Endothelial cell of umbilical vein (primary cell): ENCODE data around the gene GTPBP10. TPM values are rescaled to one million over a fixed set of nuclear protein-coding genes. Genes with fewer than 3 reads are reported as not detected.

Source experiments
- BruUV-seq: library from RNA; stranded (reverse); fragments of 400-500 nt; replicated peaks from 2 replicates; lab custom pipeline; 2021; lab: Mats Ljungman, UMichigan
- CTCF ChIA-PET: fragments of 300-600, 350-600 bp; sonication (Branson Sonifier 250); formaldehyde crosslinking; loops from one replicate; lab custom pipeline; 2021; ENCODE audit warnings: antibody characterized with exemption, inconsistent platforms; lab: Charles Lee
- POLR2A ChIA-PET: fragments of 300-600, 350-600 bp; sonication (Branson Sonifier 250); formaldehyde crosslinking; loops from one replicate; lab custom pipeline; 2021; ENCODE audit warnings: antibody characterized with exemption, inconsistent platforms; lab: Charles Lee
- DNase-seq: peaks from one replicate; pipeline ENCODE4 v3.0.0-alpha.2; 2011; ENCODE audit warnings: low read depth, low spot score
- FAIRE-seq: peaks from 2 replicates; lab custom pipeline; 2011; peaks lifted over from hg19 to GRCh38; lab: Jason Lieb, UNC
- H2AFZ ChIP-seq: 2 replicates; pipeline ENCODE4 v1.6.0; 2012; ENCODE audit warnings: low read depth, low read length, control low read depth, inconsistent platforms
- H3K27ac ChIP-seq: 2 replicates; pipeline ENCODE4 v1.5.1; 2011; ENCODE audit warnings: low read depth, mild to moderate bottlenecking, control low read depth, low read length, moderate library complexity; ENCODE audit not compliant: insufficient read depth
- H3K27me3 ChIP-seq, 2 experiments: 2 replicates each; pipeline versions ENCODE4 v1.6.0 to v1.6.1; 2011; ENCODE audit warnings: low read length in 2 of 2, mixed read lengths in 1 of 2; ENCODE audit not compliant: control insufficient read depth in 2 of 2, insufficient read depth in 2 of 2
- H3K36me3 ChIP-seq, 2 experiments: 2 replicates in 1 of 2; 3 replicates in 1 of 2; pipeline ENCODE4 v1.5.1; 2011; ENCODE audit warnings: low read length in 2 of 2, mild to moderate bottlenecking in 1 of 2, moderate library complexity in 1 of 2; ENCODE audit not compliant: control insufficient read depth in 2 of 2, insufficient read depth in 2 of 2; ENCODE audit errors: extremely low read depth in 1 of 2
- H3K4me1 ChIP-seq: 3 replicates; pipeline ENCODE4 v1.5.1; 2011; ENCODE audit warnings: mild to moderate bottlenecking, low read length; ENCODE audit not compliant: control insufficient read depth, insufficient read depth; ENCODE audit errors: extremely low read depth
- H3K4me2 ChIP-seq: 2 replicates; pipeline ENCODE4 v1.6.1; 2011; ENCODE audit warnings: low read length, control low read depth, mixed read lengths; ENCODE audit not compliant: insufficient read depth
- H3K4me3 ChIP-seq, 3 experiments: fragments of 200-600 bp in 1 of 3; sonication (generic), shearing (Covaris generic) in 1 of 3; replicated peaks in 1 of 3; 2 replicates each; pipeline ENCODE4 v1.5.1; 2011 to 2016; ENCODE audit warnings: control low read depth in 3 of 3, low read length in 3 of 3, mild to moderate bottlenecking in 2 of 3, inconsistent platforms in 1 of 3, low read depth in 1 of 3, moderate library complexity in 1 of 3; ENCODE audit not compliant: insufficient read depth in 1 of 3
- H3K79me2 ChIP-seq: 2 replicates; pipeline ENCODE4 v1.6.0; 2012; ENCODE audit warnings: low read length, inconsistent platforms; ENCODE audit not compliant: control insufficient read depth, insufficient read depth
- H3K9ac ChIP-seq: replicated peaks from 2 replicates; pipeline ENCODE3; 2011; ENCODE audit warnings: low read length, control low read depth; ENCODE audit not compliant: insufficient read depth; ENCODE audit errors: extremely low read depth
- H3K9me1 ChIP-seq: replicated peaks from 3 replicates; pipeline ENCODE4 v1.6.0; 2011; ENCODE audit warnings: mild to moderate bottlenecking, low read length; ENCODE audit not compliant: control insufficient read depth, insufficient read depth; ENCODE audit errors: extremely low read depth
- H3K9me3 ChIP-seq: replicated peaks from 2 replicates; pipeline ENCODE4 v1.5.1; 2012; ENCODE audit warnings: low read length, inconsistent platforms; ENCODE audit not compliant: control insufficient read depth, insufficient read depth
- H4K20me1 ChIP-seq: replicated peaks from 2 replicates; pipeline ENCODE3; 2011; ENCODE audit warnings: mild to moderate bottlenecking, low read length; ENCODE audit not compliant: control insufficient read depth, insufficient read depth; ENCODE audit errors: extremely low read depth
- EZH2 ChIP-seq: IDR thresholded peaks from 2 replicates; pipeline ENCODE4 v1.6.1; 2012; ENCODE audit warnings: borderline replicate concordance, low read depth, mild to moderate bottlenecking, moderate library complexity, low read length, inconsistent platforms; ENCODE audit not compliant: severe bottlenecking
- FOS ChIP-seq: IDR thresholded peaks from 2 replicates; pipeline ENCODE4 v1.6.1; 2011; ENCODE audit warnings: mild to moderate bottlenecking, low read length, moderate library complexity, borderline replicate concordance; ENCODE audit not compliant: insufficient read depth
- GATA2 ChIP-seq: IDR thresholded peaks from 2 replicates; pipeline ENCODE4 v1.7.0; 2011; ENCODE audit warnings: low read depth, mild to moderate bottlenecking, moderate library complexity, mixed read lengths, low read length; ENCODE audit not compliant: insufficient read length, insufficient read depth
- JUN ChIP-seq: IDR thresholded peaks from 2 replicates; pipeline ENCODE4 v1.6.1; 2011; ENCODE audit warnings: borderline replicate concordance, low read depth; ENCODE audit not compliant: insufficient read length, insufficient read depth
- MYC ChIP-seq: IDR thresholded peaks from one replicate; pipeline ENCODE4 v1.6.1; 2011; ENCODE audit warnings: mild to moderate bottlenecking, low read depth, low read length
- POLR2A ChIP-seq: IDR thresholded peaks from 2 replicates; pipeline ENCODE4 v1.6.1; 2012; ENCODE audit warnings: low read depth, mild to moderate bottlenecking, control low read depth, low read length
- POLR2AphosphoS5 ChIP-seq: IDR thresholded peaks from 2 replicates; pipeline ENCODE4 v1.6.1; 2012; ENCODE audit warnings: low read depth, mild to moderate bottlenecking, control low read depth, low read length, moderate library complexity; ENCODE audit not compliant: insufficient read depth
- dilution Hi-C: fragments of 300-500 bp; cut with MboI; formaldehyde crosslinking; loops from one replicate; pipeline ENCODE4 v1.15.0; 2019; ENCODE audit warnings: low sequenced_read_pairs; ENCODE audit not compliant: extremely low pct_ligation_motif_present
- intact Hi-C: fragments of 100-400 bp; cut with micrococcal nuclease; formaldehyde crosslinking; loops from one replicate; pipeline ENCODE4 v1.10.0; 2022
- polyA plus RNA-seq, 4 experiments: library from polyadenylated mRNA; depleted of rRNA in 3 of 4; stranded (reverse) in 3 of 4; unstranded in 1 of 4; fragments of >200 nt; gene quantifications; 2 replicates each; pipeline versions ENCODE4 v1.2.1 to v1.2.3, GENCODE V29; 2011 to 2012; ENCODE audit warnings: missing spikeins in 1 of 4
- total RNA-seq: library from RNA; stranded (reverse); gene quantifications from 2 replicates; pipeline ENCODE4 v1.2.3, GENCODE V29; 2021
- TF ChIP-seq, protein P1 (sequence below), 2 donors: IDR thresholded peaks; 1 replicate in 1 of 2; 2 replicates in 1 of 2; pipeline ENCODE4 v1.5.1; 2011; ENCODE audit warnings: low read length in 2 of 2, mild to moderate bottlenecking in 2 of 2, moderate library complexity in 2 of 2, control low read depth in 1 of 2, inconsistent platforms in 1 of 2, low read depth in 1 of 2; ENCODE audit not compliant: insufficient read depth in 1 of 2; ENCODE audit errors: extremely low read depth in 1 of 2
- TF ChIP-seq, protein P2 (sequence below): IDR thresholded peaks from 2 replicates; pipeline ENCODE4 v1.6.1; 2011; ENCODE audit not compliant: insufficient read depth, insufficient read length

The GTPBP10 gene
- total and polyA plus RNA-seq, 2 donors (not counting 3 experiments of a cell fraction or from before 2014, with no cell fraction given), result 3.5 to 16.7 TPM

GRCh38 chr7:90391488-90391887 is 45.0 kb downstream of the GTPBP10 start:
- Histone ChIP-seq H4K20me1 (no peaks in the 10 kb centered on the region), H3K9me3 (no peaks in the 10 kb centered on the region), H2AFZ (no peak overlapping the region), H3K9ac (no peak overlapping the region), H3K9me1 (no peaks in the 10 kb centered on the region), H3K27me3 (no peaks in the 10 kb centered on the region), H3K27ac (no peak overlapping the region), H3K36me3 (no peaks in the 10 kb centered on the region), H3K4me2 (peak overlapping the region; percentile 56), H3K4me1 (peaks cover 17% of the 10 kb centered on the region), H3K79me2 (no peaks in the 10 kb centered on the region), H3K4me3 (no peak overlapping the region)
- DNase-seq (peak; percentile 64), FAIRE-seq (peak; percentile 55)
- ChIA-PET POLR2A (no interaction called here), CTCF (interaction anchor here (1.8 kb wide), 1 partner anchor 8 kb away, joined by 5 read pairs; no protein-coding TSS in a partner anchor)
- BruUV-seq, result no TSS peak
- intact Hi-C loops (no loop called here), dilution Hi-C loops (no loop called here)
- TF ChIP-seq, protein P1, sequence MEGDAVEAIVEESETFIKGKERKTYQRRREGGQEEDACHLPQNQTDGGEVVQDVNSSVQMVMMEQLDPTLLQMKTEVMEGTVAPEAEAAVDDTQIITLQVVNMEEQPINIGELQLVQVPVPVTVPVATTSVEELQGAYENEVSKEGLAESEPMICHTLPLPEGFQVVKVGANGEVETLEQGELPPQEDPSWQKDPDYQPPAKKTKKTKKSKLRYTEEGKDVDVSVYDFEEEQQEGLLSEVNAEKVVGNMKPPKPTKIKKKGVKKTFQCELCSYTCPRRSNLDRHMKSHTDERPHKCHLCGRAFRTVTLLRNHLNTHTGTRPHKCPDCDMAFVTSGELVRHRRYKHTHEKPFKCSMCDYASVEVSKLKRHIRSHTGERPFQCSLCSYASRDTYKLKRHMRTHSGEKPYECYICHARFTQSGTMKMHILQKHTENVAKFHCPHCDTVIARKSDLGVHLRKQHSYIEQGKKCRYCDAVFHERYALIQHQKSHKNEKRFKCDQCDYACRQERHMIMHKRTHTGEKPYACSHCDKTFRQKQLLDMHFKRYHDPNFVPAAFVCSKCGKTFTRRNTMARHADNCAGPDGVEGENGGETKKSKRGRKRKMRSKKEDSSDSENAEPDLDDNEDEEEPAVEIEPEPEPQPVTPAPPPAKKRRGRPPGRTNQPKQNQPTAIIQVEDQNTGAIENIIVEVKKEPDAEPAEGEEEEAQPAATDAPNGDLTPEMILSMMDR (IDR thresholded peaks at IDR 0.05; ENCODE audit: extremely low read depth in 1 of 2, insufficient read depth in 1 of 2, low read depth in 1 of 2, low read length in 2 of 2), result no peak
- no peak for TF ChIP-seq EZH2
- TF ChIP-seq, protein P2, sequence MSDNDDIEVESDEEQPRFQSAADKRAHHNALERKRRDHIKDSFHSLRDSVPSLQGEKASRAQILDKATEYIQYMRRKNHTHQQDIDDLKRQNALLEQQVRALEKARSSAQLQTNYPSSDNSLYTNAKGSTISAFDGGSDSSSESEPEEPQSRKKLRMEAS, result no peak
- TF ChIP-seq JUN, result no peak
- TF ChIP-seq MYC, result no peak
- no peak for TF ChIP-seq POLR2A
- TF ChIP-seq FOS, result peak; percentile 47
- TF ChIP-seq GATA2, result peak; percentile 92
- no peak for TF ChIP-seq POLR2AphosphoS5
